ENCODE measurements around the gene CEMIP.

CEMIP gene

GRCh38 chr15:80966431-80967197, 187.4 kb downstream of the CEMIP start:
- DNase-seq = no peak

GRCh38 chr15:80967451-80967850, 188.3 kb downstream of the CEMIP start:
- no peak for DNase-seq

- no peak for DNase-seq
These were observed 188.9 kb downstream of the CEMIP start for GRCh38 chr15:80967991-80968510.

- DNase-seq = no peak
These were observed 190.1 kb downstream of the CEMIP start for GRCh38 chr15:80969316-80969715.

- DNase-seq = peak; percentile 51
These were observed 191.0 kb downstream of the CEMIP start for GRCh38 chr15:80970018-80970657.

GRCh38 chr15:80970658-80971057, 191.5 kb downstream of the CEMIP start:
- no peak for DNase-seq

- DNase-seq = no peak
These were observed 192.0 kb downstream of the CEMIP start for GRCh38 chr15:80971143-80971542.

- no peak for DNase-seq
These were observed 193.1 kb downstream of the CEMIP start for GRCh38 chr15:80972276-80972675.

GRCh38 chr15:80974914-80975313, 195.7 kb downstream of the CEMIP start:
- no peak for DNase-seq

GRCh38 chr15:80976851-80977250, 197.7 kb downstream of the CEMIP start:
- DNase-seq = no peak

- DNase-seq = peak; percentile 63
These were observed 198.5 kb downstream of the CEMIP start for GRCh38 chr15:80977627-80978036.

- DNase-seq = no peak
These were observed 199.6 kb downstream of the CEMIP start for GRCh38 chr15:80978685-80979329.

GRCh38 chr15:80979538-80980200, 200.5 kb downstream of the CEMIP start:
- DNase-seq = no peak

GRCh38 chr15:80982205-80982604, 203.0 kb downstream of the CEMIP start:
- peak; percentile 21 for DNase-seq

GRCh38 chr15:80982839-80983238, 203.7 kb downstream of the CEMIP start:
- DNase-seq = no peak

GRCh38 chr15:80984856-80985255, 205.7 kb downstream of the CEMIP start:
- DNase-seq = peak; percentile 94

GRCh38 chr15:80985981-80986380, 206.8 kb downstream of the CEMIP start:
- no peak for DNase-seq

GRCh38 chr15:80986487-80986886, 207.3 kb downstream of the CEMIP start:
- no peak for DNase-seq

- DNase-seq = no peak
These were observed 209.1 kb downstream of the CEMIP start for GRCh38 chr15:80988148-80988796.

- DNase-seq = no peak
These were observed 209.9 kb downstream of the CEMIP start for GRCh38 chr15:80989081-80989517.

- peak; percentile 84 for DNase-seq
These were observed 210.6 kb downstream of the CEMIP start, which contains the start of gene MESD for GRCh38 chr15:80989518-80990478. TSS of gene MESD (minus strand) at chr15:80989819. CDS start at chr15:80989791, 28 bp downstream.

Measured in MV-4-11 (cell line).